Calu3 (cell line): ENCODE measurements around the gene TGFBR1. TPM values are rescaled to one million over a fixed set of nuclear protein-coding genes. Genes with fewer than 3 reads are reported as not detected.

Experiments
- BruUV-seq: library from RNA; stranded (reverse); fragments of 400-500 nt; replicated peaks from 2 replicates; lab custom pipeline; 2021; lab: Mats Ljungman, UMichigan
- CTCF ChIA-PET: fragments of 300-600 bp; sonication (Branson Sonifier 250); formaldehyde crosslinking; loops from one replicate; lab custom pipeline; 2022; ENCODE audit warnings: antibody characterized with exemption; lab: Charles Lee
- DNase-seq: peaks from one replicate; pipeline ENCODE4 v3.0.0; 2022
- H3K27ac Mint-ChIP-seq: one replicate; pipeline ENCODE4 v1.8.0; 2022; ENCODE audit warnings: mixed read lengths; ENCODE audit not compliant: unreplicated experiment
- H3K27me3 Mint-ChIP-seq: one replicate; pipeline ENCODE4 v1.8.0; 2022; ENCODE audit warnings: mixed read lengths; ENCODE audit not compliant: unreplicated experiment
- H3K36me3 Mint-ChIP-seq: one replicate; pipeline ENCODE4 v1.8.0; 2022; ENCODE audit warnings: mild to moderate bottlenecking, moderate library complexity, mixed read lengths; ENCODE audit not compliant: insufficient read depth, unreplicated experiment
- H3K4me1 Mint-ChIP-seq: one replicate; pipeline ENCODE4 v1.8.0; 2022; ENCODE audit warnings: mild to moderate bottlenecking, low read depth, mixed read lengths; ENCODE audit not compliant: unreplicated experiment
- H3K4me3 Mint-ChIP-seq: one replicate; pipeline ENCODE4 v1.8.0; 2022; ENCODE audit warnings: mild to moderate bottlenecking, low read depth, moderate library complexity, mixed read lengths; ENCODE audit not compliant: unreplicated experiment
- H3K9me3 Mint-ChIP-seq: one replicate; pipeline ENCODE4 v1.8.0; 2022; ENCODE audit warnings: low read depth, mixed read lengths; ENCODE audit not compliant: unreplicated experiment
- CTCF ChIP-seq: fragments of 200-600 bp; IDR thresholded peaks from one replicate; pipeline ENCODE4 v1.8.0; 2022; ENCODE audit warnings: antibody characterized with exemption; ENCODE audit not compliant: unreplicated experiment
- intact Hi-C: fragments of 100-400 bp; cut with micrococcal nuclease; formaldehyde crosslinking; loops from one replicate; pipeline ENCODE4 v1.10.0; 2022; ENCODE audit not compliant: unreplicated experiment
- total RNA-seq: library from RNA; stranded (reverse); gene quantifications from 2 replicates; pipeline ENCODE4 v1.2.3, GENCODE V29; 2022

The TGFBR1 gene
- total RNA-seq, 1 experiment from 2014 or later: 22.6 TPM

- Mint-ChIP-seq H3K4me1 (no peaks in the 10 kb centered on the region), H3K27me3 (peaks cover 56% of the 10 kb centered on the region), H3K9me3 (no peaks in the 10 kb centered on the region), H3K4me3 (no peak overlapping the region), H3K27ac (no peak overlapping the region), H3K36me3 (no peaks in the 10 kb centered on the region)
- intact Hi-C loops: no loop called here
- no peak for TF ChIP-seq CTCF
- BruUV-seq: no TSS peak
- CTCF ChIA-PET: no interaction called here
- DNase-seq: no peak
These were observed 95.1 kb downstream of the TGFBR1 start for GRCh38 chr9:99199938-99200539.

GRCh38 chr9:99201603-99202002, 96.7 kb downstream of the TGFBR1 start:
- CTCF ChIA-PET: no interaction called here

More at GRCh38 chr9:99201603-99202002, 96.7 kb downstream of the TGFBR1 start:
- BruUV-seq: no TSS peak
- H3K36me3 Mint-ChIP-seq: no peaks in the 10 kb centered on the region
- no peak overlapping the region for H3K27ac Mint-ChIP-seq
- no peak for DNase-seq
- H3K9me3 Mint-ChIP-seq: no peaks in the 10 kb centered on the region
- intact Hi-C loops: no loop called here
- no peaks in the 10 kb centered on the region for H3K4me1 Mint-ChIP-seq
- H3K27me3 Mint-ChIP-seq: peaks cover 52% of the 10 kb centered on the region
- TF ChIP-seq CTCF: no peak
- no peak overlapping the region for H3K4me3 Mint-ChIP-seq

Other genes with a start within 250 kb of the TGFBR1 start
- gene COL15A1, start 161.2 kb upstream of the TGFBR1 start, total RNA-seq: not detected in 2 replicates
- 27.0 and 27.1 TPM in 2 replicates for gene ALG2, start 116.8 kb downstream of the TGFBR1 start, total RNA-seq
- gene SEC61B, start 117.2 kb downstream of the TGFBR1 start, total RNA-seq: 85.5 and 101 TPM in 2 replicates